HG03095 (cell line): ENCODE measurements around the gene TMEM187.
"Not testable (repeated sequence)": the region's sequence is repeated elsewhere in the genome, so short reads cannot be mapped to it uniquely, and the experiment has no call there.

ENCODE experiments used
- ATAC-seq: cut with Tn5 transposase; IDR thresholded peaks from one replicate; pipeline ENCODE4 v1.9.1; 2021; ENCODE audit warnings: moderate library complexity; ENCODE audit not compliant: unreplicated experiment

Gene TMEM187

GRCh38 chrX:153970357-153971123 lies 2.0 kb upstream of the TMEM187 start:
- ATAC-seq = peak; percentile 2

- ATAC-seq = peak; percentile 34
Measured at GRCh38 chrX:153971124-153971449, 1.5 kb upstream of the TMEM187 start.

- peak; percentile 32 for ATAC-seq
Measured at GRCh38 chrX:153971450-153972367, 845 bp upstream of the TMEM187 start, which contains the start of gene HCFC1. HCFC1 (minus strand) TSS chrX:153971818; CDS start chrX:153970840, 978 bp downstream.

GRCh38 chrX:153973127-153974002 lies 811 bp downstream of the TMEM187 start:
- ATAC-seq = no peak

GRCh38 chrX:153974003-153974725 lies 1.6 kb downstream of the TMEM187 start:
- ATAC-seq = no peak

GRCh38 chrX:153974726-153975286 lies 2.3 kb downstream of the TMEM187 start:
- no peak for ATAC-seq

- not testable (repeated sequence) for ATAC-seq
Measured at GRCh38 chrX:153980394-153980793, 7.8 kb downstream of the TMEM187 start.

DNA sequence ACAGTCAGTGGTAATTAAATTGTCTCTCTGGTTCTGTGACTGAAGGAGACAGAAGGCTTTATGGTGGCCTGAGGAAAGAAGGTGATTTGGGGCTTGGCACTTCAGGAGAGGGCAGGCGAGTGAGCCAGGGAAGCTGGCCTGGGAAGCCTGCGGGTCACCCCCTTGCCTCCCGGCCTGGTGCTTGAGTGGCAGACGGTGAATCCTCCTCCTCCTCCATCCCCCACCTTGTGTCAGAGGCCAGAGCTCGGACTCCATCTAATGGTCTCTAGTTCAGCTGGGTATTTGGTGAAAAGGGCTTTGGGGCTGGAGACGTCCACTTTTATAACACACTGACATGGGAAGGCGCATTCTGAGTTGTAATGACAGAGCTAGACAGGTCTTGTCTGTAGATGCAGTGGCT lies 8.7 kb downstream of the TMEM187 start:
- ATAC-seq = no peak

GRCh38 chrX:153981771-153982533 lies 9.4 kb downstream of the TMEM187 start:
- ATAC-seq = no peak

DNA sequence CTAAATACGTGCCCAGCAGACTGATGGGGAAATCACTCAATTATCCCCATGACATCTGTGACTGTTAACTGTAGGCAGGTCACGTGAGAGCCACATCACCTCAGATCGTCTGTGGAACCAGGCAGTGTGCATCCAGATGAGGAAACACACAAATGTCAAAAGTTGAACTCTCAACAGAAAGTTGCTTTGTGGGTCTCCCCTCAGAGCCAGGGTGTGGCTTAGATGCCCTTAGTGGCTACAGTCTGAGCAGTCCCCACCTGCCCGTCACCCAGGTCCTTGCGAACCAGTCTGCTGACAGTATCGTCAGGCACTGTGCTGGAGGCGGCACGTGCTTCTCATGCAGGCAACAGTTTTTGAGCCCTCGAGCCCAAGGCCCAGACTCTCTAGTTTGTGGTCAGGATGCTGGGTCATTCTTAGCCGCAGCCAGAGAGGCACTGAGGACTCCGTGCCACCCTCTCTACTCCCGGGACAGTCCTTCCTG lies 10.8 kb downstream of the TMEM187 start:
- no peak for ATAC-seq

GRCh38 chrX:153984351-153985178 lies 12.0 kb downstream of the TMEM187 start:
- ATAC-seq = peak; percentile 41

- ATAC-seq = no peak
Measured at GRCh38 chrX:153988493-153988892, 15.9 kb downstream of the TMEM187 start.

DNA sequence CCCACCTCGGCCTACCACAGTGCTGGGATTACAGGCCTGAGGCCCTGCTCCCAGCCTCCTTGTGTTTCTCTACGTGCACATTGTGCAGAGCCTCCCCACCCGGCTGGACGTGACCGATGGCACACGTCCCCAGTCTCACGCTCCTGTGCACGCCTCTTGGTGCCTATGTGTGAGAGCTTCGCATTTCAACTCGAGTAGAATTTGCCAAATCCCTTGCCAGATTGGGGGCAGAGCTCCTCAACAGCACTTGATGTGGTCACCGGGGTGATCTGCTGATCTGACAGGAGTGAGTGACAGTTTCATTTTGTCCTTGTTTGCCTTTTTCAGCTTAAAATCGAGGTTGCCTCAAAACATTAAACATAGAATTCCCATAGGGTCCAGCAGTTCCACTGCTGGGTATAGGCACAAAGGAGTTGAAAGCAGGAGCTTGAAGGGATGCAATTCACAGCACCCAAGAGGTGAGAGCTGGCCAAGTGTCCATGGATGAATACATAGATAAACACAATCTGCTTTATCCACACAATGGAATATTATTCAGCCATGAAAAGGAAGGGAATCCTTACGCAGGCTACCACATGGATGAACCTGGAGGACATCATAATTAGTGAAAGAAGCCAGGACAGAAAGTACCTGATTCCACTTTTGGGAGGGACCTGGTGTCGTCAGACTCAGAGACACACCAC lies 17.6 kb downstream of the TMEM187 start:
- no peak for ATAC-seq

GRCh38 chrX:153991013-153991580 lies 18.5 kb downstream of the TMEM187 start:
- ATAC-seq = no peak

DNA sequence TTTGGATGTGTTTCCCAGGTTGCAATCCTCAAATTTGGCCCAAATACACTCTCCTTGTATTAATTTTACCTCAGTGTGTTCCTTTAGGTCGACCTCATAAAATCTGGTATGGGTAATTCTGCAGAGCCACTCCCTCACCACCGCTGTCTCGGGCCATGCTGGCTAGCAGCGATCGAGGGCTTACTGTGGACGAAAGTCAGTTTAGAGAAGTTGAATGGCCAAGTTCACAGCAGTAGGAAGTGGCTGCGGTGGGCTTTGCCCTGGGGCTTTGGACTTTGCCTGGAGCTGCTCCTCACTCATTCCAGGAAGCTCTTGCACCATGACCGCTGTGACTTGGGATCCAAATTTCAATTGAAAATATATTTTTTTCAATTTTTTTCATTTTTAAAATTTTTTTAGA lies 19.6 kb downstream of the TMEM187 start:
- no peak for ATAC-seq

GRCh38 chrX:153993079-153993478 lies 20.5 kb downstream of the TMEM187 start:
- no peak for ATAC-seq

DNA sequence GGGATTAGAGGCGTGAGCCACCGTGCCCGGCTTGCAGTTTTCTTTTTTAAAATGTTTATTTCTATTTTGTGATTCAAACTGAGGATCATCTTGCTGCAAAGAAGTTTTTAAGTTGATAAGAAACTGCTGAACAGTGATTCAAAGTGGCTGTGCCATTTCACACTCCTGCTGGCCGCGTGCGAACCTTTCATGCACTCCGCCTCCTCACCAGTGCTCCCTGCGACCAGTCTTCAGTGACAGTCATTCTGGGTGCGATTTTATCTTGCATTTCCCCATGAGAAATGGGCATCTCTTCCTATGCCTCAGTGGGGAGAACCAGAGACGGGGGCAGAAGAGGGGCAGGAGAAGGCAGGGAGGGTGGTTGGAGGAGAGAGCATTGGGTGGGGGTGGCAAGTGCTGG lies 21.4 kb downstream of the TMEM187 start:
- no peak for ATAC-seq
